Right atrium auricular region (tissue), 2 donors: ENCODE data around the gene GINS2. TPM values are rescaled to one million over a fixed set of nuclear protein-coding genes. Genes with fewer than 3 reads are reported as not detected.

ENCODE experiments used
- DNase-seq: peaks from one replicate; pipeline ENCODE4 v3.0.0-alpha.2; 2019; ENCODE audit warnings: low spot score
- H3K27ac ChIP-seq, 2 donors: fragments of 200-600 bp; sonication (generic); 1 replicate in 1 of 2; 2 replicates in 1 of 2; pipeline ENCODE4 v1.5.1; 2016 to 2019
- H3K27me3 ChIP-seq, 2 donors: fragments of 200-600 bp; sonication (generic); one replicate each; pipeline versions ENCODE4 v1.5.1 to v1.6.0; 2017 to 2019
- H3K36me3 ChIP-seq: fragments of 200-600 bp; sonication (generic); one replicate; pipeline ENCODE4 v1.5.1; 2016
- H3K4me1 ChIP-seq, 2 donors: fragments of 200-600 bp; sonication (generic); one replicate each; pipeline versions ENCODE4 v1.5.1 to v1.6.0; 2017 to 2019
- H3K4me3 ChIP-seq, 2 donors: fragments of 200-600 bp; sonication (generic); 1 replicate in 1 of 2; 2 replicates in 1 of 2; pipeline ENCODE4 v1.5.1; 2017 to 2019; ENCODE audit warnings: mild to moderate bottlenecking in 1 of 2, moderate library complexity in 1 of 2
- H3K9me3 ChIP-seq, 2 donors: fragments of 200-600 bp; sonication (generic); one replicate each; pipeline ENCODE4 v1.5.1; 2019
- total RNA-seq, 2 donors: library from RNA; depleted of rRNA; stranded (reverse); fragments of >200 nt; gene quantifications; one replicate each; pipeline ENCODE4 v1.1.0, GENCODE V29; 2016
- TF ChIP-seq, protein P1 (sequence below), 2 donors: fragments of 200-600 bp; sonication (generic); IDR thresholded peaks; one replicate each; pipeline ENCODE4 v1.5.1; 2019; ENCODE audit warnings: antibody characterized with exemption in 2 of 2

GINS2 gene
- total RNA-seq, 2 donors from 2014 or later = 0.15 TPM; not detected in 1

DNA sequence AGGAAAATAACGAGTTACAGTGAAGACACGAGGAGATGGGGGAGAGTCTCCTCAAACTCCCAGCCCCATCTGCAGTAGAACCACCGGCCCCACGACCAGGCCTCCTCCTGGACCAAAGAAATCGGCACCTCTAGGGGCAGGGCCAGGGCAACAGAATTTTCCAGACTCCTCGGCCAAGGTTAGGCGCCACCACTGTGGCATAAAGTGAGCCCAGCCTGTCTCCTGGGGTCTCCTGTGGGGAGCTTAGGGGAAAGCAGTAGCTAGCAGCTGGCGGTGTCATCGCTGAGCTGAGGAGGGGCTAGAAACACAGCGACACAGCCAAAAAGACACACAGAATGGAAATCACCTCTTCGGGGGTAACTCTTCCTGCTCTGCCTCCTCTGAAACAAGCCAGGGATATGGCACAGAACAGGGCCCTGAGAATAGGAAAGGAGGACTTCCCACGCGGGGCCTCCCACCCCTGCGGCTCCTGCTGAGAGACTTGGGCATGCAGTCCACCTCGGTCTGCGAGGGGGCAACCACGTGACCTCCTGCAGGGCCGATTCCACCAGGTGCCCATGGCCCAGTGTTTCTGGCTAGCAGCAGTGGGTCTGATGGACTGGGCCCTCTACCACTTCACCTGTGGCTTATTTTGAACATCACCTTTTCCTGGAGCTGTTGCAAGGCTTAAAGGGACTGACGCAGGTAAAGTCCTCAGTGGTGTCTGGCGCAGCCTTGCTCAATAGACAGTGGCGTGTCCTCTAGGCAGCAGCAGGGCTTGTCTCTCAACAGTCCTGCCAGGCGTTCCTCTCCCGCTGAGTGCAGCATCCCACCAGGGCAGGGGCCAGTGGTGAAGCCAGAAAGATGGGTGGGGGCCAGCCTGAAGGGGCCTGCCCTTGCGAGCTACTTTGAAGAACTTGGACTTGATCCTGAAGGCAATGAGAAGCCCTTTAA is 6.7 kb upstream of the GINS2 start:
- Histone ChIP-seq H3K36me3 (no peaks in the 10 kb centered on the region), H3K4me3 (no peak overlapping the region), H3K4me1 (peaks cover 0 to 5% of the 10 kb centered on the region in 2 donors), H3K27me3 (no peaks in the 10 kb centered on the region), H3K27ac (no peak overlapping the region), H3K9me3 (no peaks in the 10 kb centered on the region)
- DNase-seq = no peak
- TF ChIP-seq, protein P1, sequence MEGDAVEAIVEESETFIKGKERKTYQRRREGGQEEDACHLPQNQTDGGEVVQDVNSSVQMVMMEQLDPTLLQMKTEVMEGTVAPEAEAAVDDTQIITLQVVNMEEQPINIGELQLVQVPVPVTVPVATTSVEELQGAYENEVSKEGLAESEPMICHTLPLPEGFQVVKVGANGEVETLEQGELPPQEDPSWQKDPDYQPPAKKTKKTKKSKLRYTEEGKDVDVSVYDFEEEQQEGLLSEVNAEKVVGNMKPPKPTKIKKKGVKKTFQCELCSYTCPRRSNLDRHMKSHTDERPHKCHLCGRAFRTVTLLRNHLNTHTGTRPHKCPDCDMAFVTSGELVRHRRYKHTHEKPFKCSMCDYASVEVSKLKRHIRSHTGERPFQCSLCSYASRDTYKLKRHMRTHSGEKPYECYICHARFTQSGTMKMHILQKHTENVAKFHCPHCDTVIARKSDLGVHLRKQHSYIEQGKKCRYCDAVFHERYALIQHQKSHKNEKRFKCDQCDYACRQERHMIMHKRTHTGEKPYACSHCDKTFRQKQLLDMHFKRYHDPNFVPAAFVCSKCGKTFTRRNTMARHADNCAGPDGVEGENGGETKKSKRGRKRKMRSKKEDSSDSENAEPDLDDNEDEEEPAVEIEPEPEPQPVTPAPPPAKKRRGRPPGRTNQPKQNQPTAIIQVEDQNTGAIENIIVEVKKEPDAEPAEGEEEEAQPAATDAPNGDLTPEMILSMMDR (IDR thresholded peaks at IDR 0.05) = no peak

DNA sequence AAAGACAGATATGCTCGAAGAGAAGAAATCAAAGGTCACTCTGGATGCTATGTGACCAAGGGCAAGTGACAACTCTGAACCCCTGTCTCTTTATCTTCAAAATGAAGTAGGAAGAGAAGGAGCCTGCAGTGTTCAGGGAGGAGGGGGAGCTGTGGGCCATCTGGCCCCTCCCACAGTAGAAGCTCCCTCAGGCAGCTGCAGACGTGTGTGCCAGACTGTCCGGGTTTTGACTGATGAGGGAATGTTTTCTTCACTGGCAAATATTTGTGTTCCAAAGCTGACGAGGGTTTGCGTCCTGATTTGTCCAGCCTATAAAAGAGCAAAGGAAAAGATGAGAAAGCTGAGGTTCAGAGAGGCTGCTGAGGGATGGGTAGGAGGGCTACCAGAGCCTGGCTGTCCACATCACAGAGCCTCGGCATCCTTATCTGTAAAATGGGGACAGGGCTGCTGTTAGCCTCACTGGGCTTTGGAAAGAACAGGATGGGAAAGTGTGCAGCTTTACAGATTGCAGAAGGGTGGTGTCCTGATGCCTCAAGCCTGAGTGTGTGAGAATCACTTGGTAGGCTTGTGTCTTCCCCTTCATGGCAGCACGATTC is 1.8 kb upstream of the GINS2 start:
- Histone ChIP-seq H3K27ac (no peak overlapping the region), H3K36me3 (no peaks in the 10 kb centered on the region), H3K27me3 (no peaks in the 10 kb centered on the region), H3K4me3 (no peak overlapping the region), H3K9me3 (no peaks in the 10 kb centered on the region), H3K4me1 (peaks cover 0 to 17% of the 10 kb centered on the region in 2 donors)
- no peak for DNase-seq
- TF ChIP-seq, protein P1 (IDR thresholded peaks at IDR 0.05) = no peak

DNA sequence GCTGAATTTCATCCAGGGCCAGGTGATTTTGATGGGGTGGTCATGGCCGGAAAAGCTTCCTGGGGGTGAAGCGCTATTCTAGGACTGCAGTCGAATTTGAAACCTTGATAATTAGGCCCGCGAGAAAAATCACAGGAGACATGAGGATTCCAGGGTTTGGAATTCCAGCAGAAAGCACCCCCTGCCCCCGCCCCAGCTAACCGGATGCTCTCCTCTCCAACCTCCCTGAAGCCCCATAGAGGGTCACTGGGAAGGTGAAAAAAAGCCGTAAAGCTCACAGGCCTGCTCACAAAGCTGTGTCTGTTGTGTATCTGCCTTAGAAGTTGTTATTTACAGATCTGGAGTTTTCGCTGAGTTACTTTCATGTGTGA is 1.2 kb upstream of the GINS2 start:
- TF ChIP-seq, protein P1 (IDR thresholded peaks at IDR 0.05) = no peak
- DNase-seq = no peak

DNA sequence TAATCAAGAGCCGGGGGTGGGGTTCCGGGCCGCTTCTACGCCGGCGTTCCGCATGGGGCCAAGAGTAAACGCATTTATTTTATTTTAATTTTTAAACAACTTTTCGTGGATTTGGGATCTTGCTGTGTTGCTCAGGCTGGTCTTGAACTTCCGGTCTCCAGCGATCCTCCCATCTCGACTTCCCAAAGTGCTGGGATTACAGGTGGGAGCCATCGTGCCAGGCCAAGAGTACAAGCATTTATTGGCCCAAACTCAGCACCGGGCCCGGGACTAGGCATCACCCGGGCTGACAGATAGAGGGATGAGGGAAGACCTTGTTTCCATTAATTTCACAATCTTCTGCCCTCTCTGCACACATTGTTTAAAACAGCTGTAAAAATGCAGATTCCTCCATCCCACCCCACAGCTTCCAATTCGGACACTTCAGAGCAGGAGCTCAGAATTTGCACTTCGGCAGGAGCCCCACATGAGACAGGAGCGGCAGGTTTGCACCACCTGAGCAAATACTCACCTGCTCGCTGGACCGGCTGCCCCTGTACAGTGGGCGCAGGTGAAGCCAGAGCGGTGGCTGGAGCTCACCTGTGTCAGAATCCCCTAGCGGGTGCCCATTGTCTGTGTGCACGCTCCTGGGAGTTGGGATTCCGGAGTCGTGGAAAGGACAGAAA is 663 bp upstream of the GINS2 start:
- Histone ChIP-seq H3K27ac (no peak overlapping the region), H3K4me1 (peaks cover 0 to 17% of the 10 kb centered on the region in 2 donors), H3K27me3 (no peaks in the 10 kb centered on the region), H3K36me3 (no peaks in the 10 kb centered on the region), H3K9me3 (no peaks in the 10 kb centered on the region), H3K4me3 (peak overlapping the region; percentile 29 to 62)
- DNase-seq = no peak
- TF ChIP-seq, protein P1 (IDR thresholded peaks at IDR 0.05) = no peak

More for the DNA sequence above, 1.2 kb upstream of the GINS2 start:
- H3K4me1 ChIP-seq = peaks cover 0 to 17% of the 10 kb centered on the region in 2 donors
- no peaks in the 10 kb centered on the region for H3K9me3 ChIP-seq
- no peaks in the 10 kb centered on the region for H3K27me3 ChIP-seq
- no peak overlapping the region for H3K4me3 ChIP-seq
- H3K36me3 ChIP-seq = no peaks in the 10 kb centered on the region
- H3K27ac ChIP-seq = no peak overlapping the region

DNA sequence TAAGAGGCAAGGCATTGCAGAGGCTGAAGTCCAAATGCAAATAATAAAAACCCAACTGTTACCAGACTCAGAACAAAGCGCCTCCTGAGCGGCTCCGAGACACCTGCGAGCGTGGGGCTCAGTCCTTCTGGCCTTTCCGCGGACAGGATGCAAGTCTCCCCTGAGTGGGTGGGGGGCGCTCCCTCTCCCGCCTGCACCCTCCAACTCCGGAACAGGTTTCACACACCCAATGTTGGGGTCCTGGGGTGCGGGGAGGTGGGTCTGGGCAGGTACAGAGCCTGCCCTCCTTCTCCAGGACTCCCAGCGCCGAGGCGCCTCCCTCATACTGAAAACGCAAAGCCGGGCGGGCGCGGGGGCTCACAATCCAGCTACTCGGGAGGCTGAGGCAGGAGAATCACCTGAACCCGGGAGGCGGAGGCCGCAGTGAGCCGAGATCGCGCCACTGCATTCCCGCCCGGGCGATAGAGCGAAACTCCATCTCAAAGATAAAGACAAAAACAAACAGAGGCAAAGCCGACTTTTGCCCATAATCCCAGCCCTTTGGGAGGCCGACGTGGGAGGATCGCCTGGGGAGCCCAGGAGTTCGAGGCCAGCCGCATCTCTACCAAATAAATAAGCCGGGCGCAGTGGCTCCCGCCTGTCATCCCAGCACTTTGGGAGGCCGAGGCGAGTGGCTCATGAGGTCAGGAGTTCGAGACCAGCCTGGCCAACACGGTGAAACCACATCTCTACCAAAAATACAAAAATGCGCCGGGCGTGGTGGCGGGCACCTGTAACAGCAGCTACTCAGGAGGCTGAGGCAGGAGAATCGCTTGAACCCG is 893 bp downstream of the GINS2 start:
- TF ChIP-seq, protein P1 (IDR thresholded peaks at IDR 0.05) = no peak
- Histone ChIP-seq H3K9me3 (no peaks in the 10 kb centered on the region), H3K4me1 (peaks cover 0 to 17% of the 10 kb centered on the region in 2 donors), H3K36me3 (no peaks in the 10 kb centered on the region), H3K27me3 (no peaks in the 10 kb centered on the region), H3K27ac (no peak overlapping the region), H3K4me3 (peak overlapping the region; percentile 48 to 62)
- DNase-seq = no peak
